Right lobe of liver (tissue), 4 donors: ENCODE results near the gene CHPF.

Experiments used
- CTCF ChIP-seq, 4 donors: fragments of 200-600 bp in 3 of 4; fragments of 450-650 bp in 1 of 4; IDR thresholded peaks; one replicate each; pipeline versions ENCODE4 v1.5.1 to v1.8.0; 2016 to 2022; ENCODE audit warnings: antibody characterized with exemption in 4 of 4, mild to moderate bottlenecking in 2 of 4
- POLR2A ChIP-seq: fragments of 450-650 bp; IDR thresholded peaks from one replicate; pipeline ENCODE4 v1.6.1; 2017; ENCODE audit warnings: antibody characterized with exemption, mild to moderate bottlenecking
- donor health status: DM: no; HTN: no; CAD: no.
- donor health status: DM: no; HTN: no; CAD: no.
- donor health status: DM: no; HTN: yes; CAD: no.

GRCh38 chr2:219512524-219513216 is 30.9 kb downstream of the CHPF start:
- TF ChIP-seq CTCF (IDR thresholded peaks at IDR 0.05) (no peak), POLR2A (no peak)
